ENCODE results near the gene ZNF784. TPM values are rescaled to one million over a fixed set of nuclear protein-coding genes. Genes with fewer than 3 reads are reported as not detected.

ZNF784 gene
- polyA plus RNA-seq, 2 of the 4 experiments (the other 2 are of a cell fraction): 3.5 to 6.6 TPM

DNA sequence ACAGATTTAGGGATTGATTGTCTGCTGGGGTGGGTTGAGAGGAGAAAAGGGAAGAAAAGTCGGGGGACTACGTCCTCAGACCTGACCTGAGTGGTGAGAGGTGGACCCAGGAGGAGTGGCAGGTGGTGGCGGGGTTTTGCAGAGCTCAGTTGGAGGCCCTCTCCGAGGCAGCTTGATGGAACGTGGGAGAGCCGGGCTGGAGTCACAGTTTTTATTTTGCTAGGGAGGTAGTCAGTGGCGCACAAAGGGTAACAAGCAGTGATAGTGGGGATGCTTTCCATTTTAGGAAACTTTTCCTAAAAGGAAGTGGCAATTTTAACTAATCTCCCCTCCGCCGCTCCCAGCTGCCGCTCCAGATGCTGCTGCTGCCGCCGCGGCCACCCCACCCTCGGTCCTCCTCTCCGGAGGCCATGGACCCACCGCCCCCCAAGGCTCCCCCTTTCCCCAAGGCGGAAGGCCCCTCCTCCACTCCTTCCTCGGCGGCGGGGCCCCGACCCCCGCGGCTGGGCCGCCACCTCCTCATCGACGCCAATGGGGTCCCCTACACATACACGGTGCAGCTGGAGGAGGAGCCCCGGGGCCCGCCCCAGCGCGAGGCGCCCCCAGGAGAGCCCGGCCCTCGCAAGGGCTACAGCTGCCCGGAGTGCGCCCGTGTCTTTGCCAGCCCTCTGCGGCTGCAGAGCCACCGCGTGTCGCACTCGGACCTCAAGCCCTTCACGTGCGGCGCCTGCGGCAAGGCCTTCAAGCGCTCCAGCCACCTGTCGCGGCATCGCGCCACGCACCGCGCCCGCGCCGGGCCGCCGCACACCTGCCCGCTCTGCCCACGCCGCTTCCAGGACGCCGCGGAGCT is 18.0 kb upstream of the ZNF784 start (continued):
- TF ChIP-seq SMC3 (IDR thresholded peaks at IDR 0.05): no peak
- no peak for TF ChIP-seq MAZ (IDR thresholded peaks at IDR 0.05; ENCODE audit: borderline replicate concordance, low read depth, low read length)
- TF ChIP-seq CEBPB (IDR thresholded peaks at IDR 0.05): no peak
- TF ChIP-seq GATA3 (IDR thresholded peaks at IDR 0.05; ENCODE audit: borderline replicate concordance): 0 out of 2 replicates have a peak, but pooled peaks have one; percentile 0
- TF ChIP-seq SREBF2 (IDR thresholded peaks at IDR 0.05): no peak
- TF ChIP-seq KDM1A (IDR thresholded peaks at IDR 0.05; ENCODE audit: low read depth): no peak
- no peak for TF ChIP-seq ZSCAN20 (CRISPR knock-in tag; IDR thresholded peaks at IDR 0.05)
- TF ChIP-seq, protein P1, sequence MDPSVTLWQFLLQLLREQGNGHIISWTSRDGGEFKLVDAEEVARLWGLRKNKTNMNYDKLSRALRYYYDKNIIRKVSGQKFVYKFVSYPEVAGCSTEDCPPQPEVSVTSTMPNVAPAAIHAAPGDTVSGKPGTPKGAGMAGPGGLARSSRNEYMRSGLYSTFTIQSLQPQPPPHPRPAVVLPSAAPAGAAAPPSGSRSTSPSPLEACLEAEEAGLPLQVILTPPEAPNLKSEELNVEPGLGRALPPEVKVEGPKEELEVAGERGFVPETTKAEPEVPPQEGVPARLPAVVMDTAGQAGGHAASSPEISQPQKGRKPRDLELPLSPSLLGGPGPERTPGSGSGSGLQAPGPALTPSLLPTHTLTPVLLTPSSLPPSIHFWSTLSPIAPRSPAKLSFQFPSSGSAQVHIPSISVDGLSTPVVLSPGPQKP (IDR thresholded peaks at IDR 0.05; ENCODE audit: low read depth, low read length): no peak
- TF ChIP-seq KDM5A (IDR thresholded peaks at IDR 0.05): no peak
- TF ChIP-seq, protein P2, sequence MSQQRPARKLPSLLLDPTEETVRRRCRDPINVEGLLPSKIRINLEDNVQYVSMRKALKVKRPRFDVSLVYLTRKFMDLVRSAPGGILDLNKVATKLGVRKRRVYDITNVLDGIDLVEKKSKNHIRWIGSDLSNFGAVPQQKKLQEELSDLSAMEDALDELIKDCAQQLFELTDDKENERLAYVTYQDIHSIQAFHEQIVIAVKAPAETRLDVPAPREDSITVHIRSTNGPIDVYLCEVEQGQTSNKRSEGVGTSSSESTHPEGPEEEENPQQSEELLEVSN (IDR thresholded peaks at IDR 0.05; ENCODE audit: borderline replicate concordance, low read depth): peak; percentile 43; the same call in 1 of the 2 replicates

DNA sequence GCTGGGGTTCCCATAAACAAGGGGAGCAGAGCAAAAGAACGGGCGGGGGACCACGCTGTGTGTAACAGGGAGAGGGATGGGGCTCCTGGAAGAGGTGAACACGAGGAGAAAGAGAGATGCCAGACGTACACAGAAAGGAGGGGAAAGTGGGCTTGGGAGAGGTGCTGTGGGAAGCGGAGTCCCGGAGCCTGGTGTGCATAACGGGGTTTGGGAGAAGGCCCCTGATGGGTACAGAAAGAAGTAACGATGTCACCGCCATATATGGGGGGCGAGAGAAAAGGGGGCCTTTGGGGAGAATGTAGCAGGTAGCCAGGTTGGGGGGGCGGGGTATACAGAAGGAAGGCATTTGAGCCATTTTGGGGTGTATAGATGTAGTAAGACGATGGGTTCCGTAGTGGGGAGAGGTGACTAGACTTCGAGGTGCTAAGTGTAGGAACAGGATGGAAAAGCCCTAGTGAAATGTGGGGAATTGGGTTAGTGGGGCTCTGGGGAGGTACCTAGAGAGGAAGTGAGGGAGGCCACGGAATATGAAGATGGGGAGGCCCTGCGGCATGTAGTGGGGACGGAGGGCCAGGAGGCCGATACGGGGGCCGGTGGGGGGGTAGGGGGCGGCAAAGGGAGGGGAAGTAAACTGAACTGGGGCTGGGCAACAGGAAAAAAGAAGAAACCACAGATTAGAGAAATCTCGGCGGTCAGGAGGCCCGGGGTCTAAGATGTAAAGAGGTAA is 17.2 kb upstream of the ZNF784 start:
- TF ChIP-seq RNF2 (IDR thresholded peaks at IDR 0.05; ENCODE audit: borderline replicate concordance, low read depth): no peak
- TF ChIP-seq, protein P3, sequence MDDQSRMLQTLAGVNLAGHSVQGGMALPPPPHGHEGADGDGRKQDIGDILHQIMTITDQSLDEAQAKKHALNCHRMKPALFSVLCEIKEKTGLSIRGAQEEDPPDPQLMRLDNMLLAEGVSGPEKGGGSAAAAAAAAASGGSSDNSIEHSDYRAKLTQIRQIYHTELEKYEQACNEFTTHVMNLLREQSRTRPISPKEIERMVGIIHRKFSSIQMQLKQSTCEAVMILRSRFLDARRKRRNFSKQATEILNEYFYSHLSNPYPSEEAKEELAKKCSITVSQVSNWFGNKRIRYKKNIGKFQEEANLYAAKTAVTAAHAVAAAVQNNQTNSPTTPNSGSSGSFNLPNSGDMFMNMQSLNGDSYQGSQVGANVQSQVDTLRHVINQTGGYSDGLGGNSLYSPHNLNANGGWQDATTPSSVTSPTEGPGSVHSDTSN (IDR thresholded peaks at IDR 0.05): peak; percentile 72
- TF ChIP-seq, protein P4, sequence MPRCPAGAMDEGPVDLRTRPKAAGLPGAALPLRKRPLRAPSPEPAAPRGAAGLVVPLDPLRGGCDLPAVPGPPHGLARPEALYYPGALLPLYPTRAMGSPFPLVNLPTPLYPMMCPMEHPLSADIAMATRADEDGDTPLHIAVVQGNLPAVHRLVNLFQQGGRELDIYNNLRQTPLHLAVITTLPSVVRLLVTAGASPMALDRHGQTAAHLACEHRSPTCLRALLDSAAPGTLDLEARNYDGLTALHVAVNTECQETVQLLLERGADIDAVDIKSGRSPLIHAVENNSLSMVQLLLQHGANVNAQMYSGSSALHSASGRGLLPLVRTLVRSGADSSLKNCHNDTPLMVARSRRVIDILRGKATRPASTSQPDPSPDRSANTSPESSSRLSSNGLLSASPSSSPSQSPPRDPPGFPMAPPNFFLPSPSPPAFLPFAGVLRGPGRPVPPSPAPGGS (IDR thresholded peaks at IDR 0.05): 0 out of 3 replicates have a peak, but pooled peaks have one; percentile 20
- TF ChIP-seq HDAC2 (IDR thresholded peaks at IDR 0.05): no peak
- peak; percentile 2; the same call in 1 of the 2 replicates for TF ChIP-seq POLR2A (IDR thresholded peaks at IDR 0.05; ENCODE audit: low read length)
- ChIA-PET POLR2A (interaction anchor here (0.6 to 4.1 kb wide), 4 partner anchors 9 to 406 kb away, joined by 3 to 25 read pairs (median 4); partner anchors contain the start of gene U2AF2), CTCF (interaction anchor here (1.9 to 6.3 kb wide), 4 partner anchors 9 to 137 kb away, joined by 5 to 70 read pairs (median 16); no protein-coding TSS in a partner anchor)
- DNase-seq (ENCODE audit: low read depth in 1 of 2, low spot score in 1 of 2) (peak; percentile 63 to 68), ATAC-seq (peak; percentile 14 to 23), FAIRE-seq (no peak)
- Histone ChIP-seq H3K4me3 (peak overlapping the region; percentile 63), H3K27ac (peak overlapping the region; percentile 92 to 97), H3K9me3 (no peaks in the 10 kb centered on the region), H3K4me1 (peaks cover 29% of the 10 kb centered on the region), H3K4me2 (peak overlapping the region; percentile 100)
- 3% methylated on average over 24 of the region's 25 CpGs for WGBS (ENCODE audit: missing lambda C conversion rate)

DNA sequence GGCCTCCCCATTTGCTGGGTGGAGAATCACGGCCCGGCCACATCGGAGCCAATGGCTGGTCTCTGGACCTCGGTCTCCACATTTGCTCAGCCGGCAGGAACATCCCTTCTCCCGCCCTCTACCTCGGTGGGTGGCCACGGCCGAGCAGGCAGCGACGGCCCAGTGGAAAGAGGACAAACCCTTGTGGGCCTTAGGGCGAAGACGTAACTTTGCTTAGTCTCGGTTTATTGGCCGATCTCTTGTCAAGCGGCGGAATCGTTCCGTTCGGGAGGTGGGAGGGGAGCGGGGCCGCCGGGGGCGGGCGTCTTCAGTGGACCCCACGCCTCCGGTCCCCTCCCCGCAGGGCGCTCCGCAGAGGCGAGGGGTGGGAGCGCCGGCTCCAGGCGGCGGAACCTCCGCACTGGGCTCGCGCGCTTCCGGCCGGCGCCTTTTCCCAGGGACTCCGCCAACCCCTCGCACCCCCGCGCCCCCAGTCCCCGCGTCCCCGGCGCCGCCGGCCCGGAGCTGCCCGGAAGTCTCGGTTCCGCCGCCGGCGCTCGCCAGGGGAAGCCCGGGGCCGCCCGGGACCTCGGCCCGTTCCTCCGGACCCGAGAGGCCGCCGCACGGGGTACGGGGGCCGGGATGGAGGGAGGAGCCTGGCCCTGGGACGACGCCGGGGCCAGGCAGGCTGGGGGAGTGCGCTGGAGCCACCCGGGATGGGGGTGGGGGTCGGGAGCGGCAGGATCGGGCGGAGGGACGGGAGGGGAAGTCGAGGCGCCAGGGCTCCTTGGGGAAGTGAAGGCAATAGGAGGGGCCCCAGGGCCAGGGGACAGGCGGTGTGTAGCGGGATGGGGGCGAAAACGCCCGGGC is 16.4 kb upstream of the ZNF784 start, which contains the start of gene ZNF580:
TSS of gene ZNF580 (plus strand) at position 426 of the 849 bp plus-strand sequence. CDS start 1,507 bp downstream, outside the sequence.
- peak; percentile 62 to 67 for ATAC-seq
- Histone ChIP-seq H3K4me1 (peaks cover 37% of the 10 kb centered on the region), H3K4me2 (peak within 1 kb of the TSS; percentile 100), H3K27ac (peak within 1 kb of the TSS; percentile 92 to 97), H3K4me3 (peak within 1 kb of the TSS; percentile 63), H3K9me3 (no peaks in the 10 kb centered on the region)
- FAIRE-seq: no peak
- WGBS (ENCODE audit: missing lambda C conversion rate): 6% methylated on average over 24 of the region's 89 CpGs
- ChIA-PET CTCF (interaction anchor here (1.0 to 1.9 kb wide), 4 partner anchors 9 to 14 kb away, joined by 3 to 6 read pairs (median 4); no protein-coding TSS in a partner anchor), POLR2A (interaction anchor here (0.6 kb wide), 2 partner anchors 346 to 405 kb away, joined by 3 to 4 read pairs; no protein-coding TSS in a partner anchor)
- DNase-seq (ENCODE audit: low read depth in 1 of 2, low spot score in 1 of 2): peak; percentile 77 to 88
- TF ChIP-seq, protein P5, sequence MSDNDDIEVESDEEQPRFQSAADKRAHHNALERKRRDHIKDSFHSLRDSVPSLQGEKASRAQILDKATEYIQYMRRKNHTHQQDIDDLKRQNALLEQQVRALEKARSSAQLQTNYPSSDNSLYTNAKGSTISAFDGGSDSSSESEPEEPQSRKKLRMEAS (IDR thresholded peaks at IDR 0.05): 0 out of 2 replicates have a peak, but pooled peaks have one; percentile 32
- no peak for TF ChIP-seq ZNF302 (CRISPR knock-in tag; IDR thresholded peaks at IDR 0.05)
- peak; percentile 59 for TF ChIP-seq PHF8 (IDR thresholded peaks at IDR 0.05; ENCODE audit: borderline replicate concordance, low read depth)
- TF ChIP-seq GATA3 (IDR thresholded peaks at IDR 0.05; ENCODE audit: borderline replicate concordance): peak; percentile 45
- TF ChIP-seq, protein P3 (IDR thresholded peaks at IDR 0.05): peak; percentile 80
- no peak for TF ChIP-seq MAZ (IDR thresholded peaks at IDR 0.05; ENCODE audit: borderline replicate concordance, low read depth, low read length)
- TF ChIP-seq EP300 (IDR thresholded peaks at IDR 0.05): peak in 1 of 2 experiments; percentile 37; a peak in 1 of 5 replicates
- no peak for TF ChIP-seq ZC3H11A (IDR thresholded peaks at IDR 0.05)
- TF ChIP-seq, protein P6, sequence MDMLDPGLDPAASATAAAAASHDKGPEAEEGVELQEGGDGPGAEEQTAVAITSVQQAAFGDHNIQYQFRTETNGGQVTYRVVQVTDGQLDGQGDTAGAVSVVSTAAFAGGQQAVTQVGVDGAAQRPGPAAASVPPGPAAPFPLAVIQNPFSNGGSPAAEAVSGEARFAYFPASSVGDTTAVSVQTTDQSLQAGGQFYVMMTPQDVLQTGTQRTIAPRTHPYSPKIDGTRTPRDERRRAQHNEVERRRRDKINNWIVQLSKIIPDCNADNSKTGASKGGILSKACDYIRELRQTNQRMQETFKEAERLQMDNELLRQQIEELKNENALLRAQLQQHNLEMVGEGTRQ (IDR thresholded peaks at IDR 0.05): no peak
- no peak for TF ChIP-seq SREBF2 (IDR thresholded peaks at IDR 0.05)
- no peak for TF ChIP-seq CHD4 (IDR thresholded peaks at IDR 0.05; ENCODE audit: borderline replicate concordance)
- TF ChIP-seq EHMT2 (IDR thresholded peaks at IDR 0.05; ENCODE audit: low read depth): no peak

Data from A549 (cell line).